HepG2 (cell line): ENCODE data around the gene WTAP. TPM values are rescaled to one million over a fixed set of nuclear protein-coding genes. Genes with fewer than 3 reads are reported as not detected.
A peak's percentile ranks its signal among the peaks of the same experiment; 100 is the strongest.

Source experiments
- BCL3 ChIP-seq: sonication (generic); formaldehyde crosslinking; IDR thresholded peaks from 2 replicates; pipeline ENCODE4 v1.5.1; 2020; ENCODE audit warnings: mild to moderate bottlenecking, missing genetic modification reagents, moderate library complexity
- IRX3 ChIP-seq: sonication (generic); formaldehyde crosslinking; IDR thresholded peaks from 2 replicates; pipeline ENCODE4 v1.8.1; 2023; ENCODE audit warnings: mild to moderate bottlenecking, low read depth, missing genetic modification reagents, borderline replicate concordance
- NFATC3 ChIP-seq: sonication (generic); formaldehyde crosslinking; IDR thresholded peaks from 2 replicates; pipeline ENCODE4 v1.5.1; 2020; ENCODE audit warnings: mild to moderate bottlenecking, missing genetic modification reagents
- RXRA ChIP-seq: sonication (generic); formaldehyde crosslinking; IDR thresholded peaks from 2 replicates; pipeline ENCODE4 v1.5.1; 2020; ENCODE audit warnings: missing genetic modification reagents
- SATB2 ChIP-seq: sonication (generic); formaldehyde crosslinking; IDR thresholded peaks from 2 replicates; pipeline ENCODE4 v1.5.0; 2020; ENCODE audit warnings: missing genetic modification reagents
- TBL1XR1 ChIP-seq: fragments of 150-350 bp; IDR thresholded peaks from 2 replicates; pipeline ENCODE4 v1.6.1; 2014; ENCODE audit warnings: borderline replicate concordance, low read length; ENCODE audit not compliant: partially characterized antibody
- ZNF326 ChIP-seq: sonication (generic); formaldehyde crosslinking; IDR thresholded peaks from 2 replicates; pipeline ENCODE4 v1.4.0; 2020; ENCODE audit warnings: missing genetic modification reagents, borderline replicate concordance
- ZNF510 ChIP-seq: sonication (generic); formaldehyde crosslinking; IDR thresholded peaks from 2 replicates; pipeline ENCODE4 v1.4.0; 2020; ENCODE audit warnings: low read depth, mild to moderate bottlenecking, missing genetic modification reagents
- ZNF709 ChIP-seq: sonication (generic); formaldehyde crosslinking; IDR thresholded peaks from 2 replicates; pipeline ENCODE4 v1.5.0; 2020; ENCODE audit warnings: mild to moderate bottlenecking, missing genetic modification reagents
- ZNF788 ChIP-seq: sonication (generic); formaldehyde crosslinking; IDR thresholded peaks from 2 replicates; pipeline ENCODE4 v1.5.0; 2020; ENCODE audit warnings: mild to moderate bottlenecking, missing genetic modification reagents, borderline replicate concordance
- ZSCAN12 ChIP-seq: sonication (generic); formaldehyde crosslinking; IDR thresholded peaks from 2 replicates; pipeline ENCODE4 v1.9.0; 2021; ENCODE audit warnings: mild to moderate bottlenecking, missing genetic modification reagents
- ZZZ3 ChIP-seq: sonication (generic); formaldehyde crosslinking; IDR thresholded peaks from 2 replicates; pipeline ENCODE4 v1.4.0; 2020; ENCODE audit warnings: missing genetic modification reagents, mild to moderate bottlenecking, borderline replicate concordance
- polyA plus RNA-seq, 8 experiments: library from polyadenylated mRNA; depleted of rRNA in 3 of 8; stranded (reverse) in 7 of 8; unstranded in 1 of 8; fragments of >200 nt; fragmentation: Illumina TruSeq in 4 of 8; extraction: Trizol in 4 of 8; gene quantifications; 2 replicates each; pipeline versions ENCODE4 v1.2.1 to v1.2.3, GENCODE V29; 2011 to 2016; ENCODE audit warnings: low read depth in 4 of 8, missing spikeins in 1 of 8, mixed read lengths in 1 of 8; ENCODE audit not compliant: insufficient read depth in 1 of 8
- total RNA-seq, 5 experiments: library from RNA; depleted of rRNA; stranded (reverse); fragments of >200 nt; fragmentation: Illumina TruSeq; extraction: Trizol; gene quantifications; 2 replicates each; pipeline ENCODE4 v1.2.3, GENCODE V29; 2016; ENCODE audit warnings: low read depth in 1 of 5
- TF ChIP-seq, protein P1 (sequence below): sonication (generic); formaldehyde crosslinking; IDR thresholded peaks from 2 replicates; pipeline ENCODE4 v1.4.0; 2020; ENCODE audit warnings: missing genetic modification reagents
- TF ChIP-seq, protein P2 (sequence below): sonication (generic); formaldehyde crosslinking; IDR thresholded peaks from 2 replicates; pipeline ENCODE4 v1.5.0; 2020; ENCODE audit warnings: mild to moderate bottlenecking, missing genetic modification reagents
- TF ChIP-seq, protein P3 (sequence below): sonication (generic); formaldehyde crosslinking; IDR thresholded peaks from 2 replicates; pipeline ENCODE4 v1.4.0; 2020; ENCODE audit warnings: missing genetic modification reagents, borderline replicate concordance
- TF ChIP-seq, protein P4 (sequence below): sonication (generic); formaldehyde crosslinking; IDR thresholded peaks from 2 replicates; pipeline ENCODE4 v1.4.0; 2020; ENCODE audit warnings: missing genetic modification reagents

Gene WTAP
- total and polyA plus RNA-seq, 2 of the 13 experiments (the other 11 are each of a cell fraction or from before 2014, with no cell fraction given), result 31.6 to 167 TPM

DNA sequence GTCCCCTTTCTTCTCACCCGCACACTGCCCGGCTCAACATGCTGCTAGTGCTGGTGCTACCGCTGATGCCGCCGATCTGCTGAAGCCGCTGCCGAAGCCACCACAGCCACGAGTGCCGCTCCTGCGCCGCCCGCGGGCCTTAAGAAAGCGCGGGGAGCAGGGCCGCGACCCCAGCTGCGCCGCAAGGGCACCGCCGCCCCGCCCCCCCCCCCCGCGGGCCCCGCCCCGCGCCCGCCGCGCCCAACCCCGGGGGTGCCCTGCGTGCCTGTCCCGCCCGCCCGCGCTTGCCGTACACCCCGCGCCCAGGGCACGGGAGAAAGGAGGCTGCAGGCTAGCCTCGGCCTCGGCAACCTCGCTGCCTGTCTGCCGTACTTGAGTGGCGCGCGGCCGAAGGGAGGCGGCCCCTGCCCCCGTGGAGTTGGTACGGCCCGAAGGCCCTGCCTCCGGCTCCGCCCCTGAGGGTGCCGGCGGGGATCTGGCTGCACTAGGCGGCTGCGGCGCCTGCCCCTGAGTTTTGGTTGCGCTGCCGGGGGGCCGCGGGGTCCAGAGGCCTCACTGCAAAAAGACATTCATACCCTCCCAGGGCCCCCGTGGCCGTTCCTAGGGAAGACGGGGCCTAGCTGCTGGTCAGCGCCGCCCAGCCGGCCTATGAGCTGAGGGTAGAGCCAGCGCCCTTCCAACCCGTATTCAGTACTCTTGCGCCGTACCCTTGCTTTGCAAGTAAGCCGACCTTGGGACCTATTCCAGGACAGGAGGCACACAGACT, 34.0 kb upstream of the WTAP start, which contains the start of gene SOD2 (continued):
- TF ChIP-seq ZZZ3 (CRISPR knock-in tag) (peak; percentile 36; the same call in 1 of the 2 replicates), ZSCAN12 (CRISPR knock-in tag) (0 out of 2 replicates have a peak, but pooled peaks have one; percentile 85), ZNF709 (0 out of 2 replicates have a peak, but pooled peaks have one; percentile 23), NFATC3 (peak; percentile 72), ZNF788 (CRISPR knock-in tag) (peak; percentile 98), IRX3 (no peak), ZNF510 (CRISPR knock-in tag) (peak; percentile 58), ZNF326 (CRISPR knock-in tag) (no peak), TBL1XR1 (peak; percentile 21), SATB2 (CRISPR knock-in tag) (no peak), RXRA (CRISPR knock-in tag) (peak; percentile 86), BCL3 (CRISPR knock-in tag) (peak; percentile 92; the same call in 1 of the 2 replicates)
- TF ChIP-seq, protein P1, sequence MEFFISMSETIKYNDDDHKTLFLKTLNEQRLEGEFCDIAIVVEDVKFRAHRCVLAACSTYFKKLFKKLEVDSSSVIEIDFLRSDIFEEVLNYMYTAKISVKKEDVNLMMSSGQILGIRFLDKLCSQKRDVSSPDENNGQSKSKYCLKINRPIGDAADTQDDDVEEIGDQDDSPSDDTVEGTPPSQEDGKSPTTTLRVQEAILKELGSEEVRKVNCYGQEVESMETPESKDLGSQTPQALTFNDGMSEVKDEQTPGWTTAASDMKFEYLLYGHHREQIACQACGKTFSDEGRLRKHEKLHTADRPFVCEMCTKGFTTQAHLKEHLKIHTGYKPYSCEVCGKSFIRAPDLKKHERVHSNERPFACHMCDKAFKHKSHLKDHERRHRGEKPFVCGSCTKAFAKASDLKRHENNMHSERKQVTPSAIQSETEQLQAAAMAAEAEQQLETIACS (CRISPR knock-in tag), result no peak; the same call in none of the 2 replicates
- TF ChIP-seq, protein P2, sequence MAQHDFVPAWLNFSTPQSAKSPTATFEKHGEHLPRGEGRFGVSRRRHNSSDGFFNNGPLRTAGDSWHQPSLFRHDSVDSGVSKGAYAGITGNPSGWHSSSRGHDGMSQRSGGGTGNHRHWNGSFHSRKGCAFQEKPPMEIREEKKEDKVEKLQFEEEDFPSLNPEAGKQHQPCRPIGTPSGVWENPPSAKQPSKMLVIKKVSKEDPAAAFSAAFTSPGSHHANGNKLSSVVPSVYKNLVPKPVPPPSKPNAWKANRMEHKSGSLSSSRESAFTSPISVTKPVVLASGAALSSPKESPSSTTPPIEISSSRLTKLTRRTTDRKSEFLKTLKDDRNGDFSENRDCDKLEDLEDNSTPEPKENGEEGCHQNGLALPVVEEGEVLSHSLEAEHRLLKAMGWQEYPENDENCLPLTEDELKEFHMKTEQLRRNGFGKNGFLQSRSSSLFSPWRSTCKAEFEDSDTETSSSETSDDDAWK (CRISPR knock-in tag), result no peak
- TF ChIP-seq, protein P3, sequence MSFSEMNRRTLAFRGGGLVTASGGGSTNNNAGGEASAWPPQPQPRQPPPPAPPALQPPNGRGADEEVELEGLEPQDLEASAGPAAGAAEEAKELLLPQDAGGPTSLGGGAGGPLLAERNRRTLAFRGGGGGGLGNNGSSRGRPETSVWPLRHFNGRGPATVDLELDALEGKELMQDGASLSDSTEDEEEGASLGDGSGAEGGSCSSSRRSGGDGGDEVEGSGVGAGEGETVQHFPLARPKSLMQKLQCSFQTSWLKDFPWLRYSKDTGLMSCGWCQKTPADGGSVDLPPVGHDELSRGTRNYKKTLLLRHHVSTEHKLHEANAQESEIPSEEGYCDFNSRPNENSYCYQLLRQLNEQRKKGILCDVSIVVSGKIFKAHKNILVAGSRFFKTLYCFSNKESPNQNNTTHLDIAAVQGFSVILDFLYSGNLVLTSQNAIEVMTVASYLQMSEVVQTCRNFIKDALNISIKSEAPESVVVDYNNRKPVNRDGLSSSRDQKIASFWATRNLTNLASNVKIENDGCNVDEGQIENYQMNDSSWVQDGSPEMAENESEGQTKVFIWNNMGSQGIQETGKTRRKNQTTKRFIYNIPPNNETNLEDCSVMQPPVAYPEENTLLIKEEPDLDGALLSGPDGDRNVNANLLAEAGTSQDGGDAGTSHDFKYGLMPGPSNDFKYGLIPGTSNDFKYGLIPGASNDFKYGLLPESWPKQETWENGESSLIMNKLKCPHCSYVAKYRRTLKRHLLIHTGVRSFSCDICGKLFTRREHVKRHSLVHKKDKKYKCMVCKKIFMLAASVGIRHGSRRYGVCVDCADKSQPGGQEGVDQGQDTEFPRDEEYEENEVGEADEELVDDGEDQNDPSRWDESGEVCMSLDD (CRISPR knock-in tag), result no peak
- TF ChIP-seq, protein P4, sequence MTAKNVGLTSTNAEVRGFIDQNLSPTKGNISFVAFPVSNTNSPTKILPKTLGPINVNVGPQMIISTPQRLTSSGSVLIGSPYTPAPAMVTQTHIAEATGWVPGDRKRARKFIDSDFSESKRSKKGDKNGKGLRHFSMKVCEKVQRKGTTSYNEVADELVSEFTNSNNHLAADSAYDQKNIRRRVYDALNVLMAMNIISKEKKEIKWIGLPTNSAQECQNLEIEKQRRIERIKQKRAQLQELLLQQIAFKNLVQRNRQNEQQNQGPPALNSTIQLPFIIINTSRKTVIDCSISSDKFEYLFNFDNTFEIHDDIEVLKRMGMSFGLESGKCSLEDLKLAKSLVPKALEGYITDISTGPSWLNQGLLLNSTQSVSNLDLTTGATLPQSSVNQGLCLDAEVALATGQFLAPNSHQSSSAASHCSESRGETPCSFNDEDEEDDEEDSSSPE, result peak; percentile 76
